ENCODE data around the gene CALHM3.

Gene CALHM3

DNA sequence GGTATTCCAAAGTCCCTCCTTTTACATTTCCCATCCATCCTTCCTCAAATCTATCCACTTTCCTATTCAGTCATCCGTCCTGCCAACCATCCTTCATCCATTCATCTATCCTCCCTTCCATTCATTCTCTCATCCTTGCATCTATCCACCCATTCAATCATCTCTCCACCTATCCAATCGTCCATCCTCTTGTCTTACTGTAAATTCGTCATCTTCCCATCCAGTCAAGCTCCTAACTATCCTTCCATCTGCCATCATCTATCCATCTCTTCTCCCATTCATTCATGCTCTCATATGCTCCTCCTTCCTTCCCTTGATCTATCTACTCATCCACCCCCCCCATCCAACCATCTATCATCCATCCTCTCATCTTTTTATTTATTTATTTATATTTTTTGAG is 5.0 kb downstream of the CALHM3 start:
- no peak for DNase-seq (ENCODE audit: low read depth)

DNA sequence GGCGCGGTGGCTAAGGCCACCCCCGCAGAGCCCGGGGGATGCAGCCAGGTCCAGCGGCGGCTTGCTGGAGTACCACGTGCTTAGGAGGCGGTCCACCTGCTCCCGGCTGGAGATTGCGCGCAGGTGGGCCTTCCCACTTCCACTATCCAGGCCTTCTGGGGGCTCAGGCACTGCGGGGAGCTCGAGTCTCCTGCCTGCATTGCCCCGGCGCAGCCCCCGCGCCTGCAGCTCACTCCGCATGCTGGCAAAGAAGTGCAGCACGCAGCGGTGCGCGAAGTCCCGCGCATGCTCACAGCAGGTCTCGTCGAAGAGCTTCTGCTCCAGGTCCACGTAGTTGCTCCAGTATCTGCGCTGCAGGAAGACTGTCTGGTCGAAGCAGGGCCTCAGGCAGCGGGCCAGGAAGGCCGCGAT is 5.8 kb downstream of the CALHM3 start:
- no peak for DNase-seq (ENCODE audit: low read depth)

DNA sequence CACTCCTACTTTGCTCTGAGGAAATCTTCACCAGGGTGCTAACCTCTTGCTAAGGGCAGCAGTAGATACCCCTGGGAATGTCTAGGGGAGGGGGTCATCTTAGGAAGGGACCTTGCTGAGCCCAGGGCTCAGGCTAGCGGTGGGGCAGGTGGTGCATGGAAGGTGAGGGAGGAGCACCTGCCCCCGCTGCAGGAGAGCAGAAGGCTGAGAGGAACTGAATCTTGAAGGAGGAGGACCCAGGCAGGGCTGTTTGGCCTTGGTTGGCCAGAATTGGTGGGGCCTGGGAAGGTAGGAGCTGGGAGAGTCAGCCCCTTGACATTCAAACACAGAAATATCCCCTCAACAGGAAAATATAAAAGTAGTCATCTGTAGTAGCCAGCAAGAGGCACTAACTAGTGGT is 7.0 kb downstream of the CALHM3 start:
- no peak for DNase-seq (ENCODE audit: low read depth)

DNA sequence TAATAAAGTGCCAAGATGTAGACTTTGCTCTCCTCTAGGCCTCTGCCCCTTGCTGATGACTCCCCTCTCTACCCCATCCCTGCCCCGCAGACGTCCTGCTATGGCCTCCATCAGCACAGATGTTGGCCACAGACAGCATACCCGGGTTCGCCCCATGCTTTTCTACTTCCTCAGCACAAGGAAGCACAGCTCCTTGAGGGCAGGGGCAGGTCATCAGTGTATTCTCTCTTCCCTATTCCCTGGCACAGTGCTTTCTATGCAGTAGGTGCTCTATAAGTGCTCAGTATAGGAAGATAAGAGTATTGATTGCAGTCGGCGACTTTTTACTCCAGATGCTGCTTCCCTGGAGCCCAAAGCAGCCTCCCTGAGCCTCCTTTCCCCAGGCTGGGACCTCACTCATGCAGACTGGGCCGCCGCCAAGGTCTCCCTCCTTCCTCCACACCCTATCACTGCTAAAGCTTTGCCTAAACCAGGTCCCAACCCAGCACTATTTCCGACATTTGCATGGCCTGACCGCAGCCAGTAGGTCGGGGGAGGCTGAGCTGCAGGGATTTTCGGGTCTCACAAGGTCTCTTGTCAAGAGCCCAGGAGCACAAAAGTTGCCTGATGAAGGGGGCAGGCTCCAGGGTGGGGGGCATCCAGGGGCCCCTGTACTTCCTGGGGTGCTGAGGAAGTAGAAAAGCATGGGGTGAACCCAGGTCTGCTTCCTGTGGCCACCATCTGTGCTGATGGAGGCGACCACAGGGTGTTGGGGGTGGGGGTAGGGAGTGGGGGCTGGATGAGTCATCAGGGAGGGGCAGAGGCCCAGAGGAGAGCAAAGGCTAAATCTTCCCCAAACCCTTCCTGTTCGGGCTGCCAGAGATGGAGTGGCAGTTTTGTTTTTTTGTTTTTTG is 8.0 kb downstream of the CALHM3 start:
- no peak for DNase-seq (ENCODE audit: low read depth)

DNA sequence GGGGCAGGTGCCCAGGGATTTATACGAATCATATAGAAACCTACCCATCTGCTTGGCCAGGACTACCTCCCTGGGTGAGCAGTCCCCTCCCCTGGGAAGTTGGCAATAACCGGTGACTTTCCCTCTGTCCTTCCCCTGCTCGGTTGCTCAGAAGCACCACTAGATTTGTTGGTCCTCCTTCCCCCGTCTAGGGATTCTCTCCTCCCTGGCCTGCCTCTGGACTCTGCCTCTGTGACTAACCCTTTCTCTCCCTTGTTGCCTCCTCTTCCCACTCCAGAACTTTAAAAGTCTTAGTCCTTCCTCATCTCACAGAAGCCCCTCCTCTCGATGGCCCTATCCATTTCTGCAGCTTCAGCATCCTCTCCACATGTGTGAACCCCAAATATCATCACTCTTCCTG is 9.8 kb downstream of the CALHM3 start:
- DNase-seq (ENCODE audit: low read depth), result no peak

DNA sequence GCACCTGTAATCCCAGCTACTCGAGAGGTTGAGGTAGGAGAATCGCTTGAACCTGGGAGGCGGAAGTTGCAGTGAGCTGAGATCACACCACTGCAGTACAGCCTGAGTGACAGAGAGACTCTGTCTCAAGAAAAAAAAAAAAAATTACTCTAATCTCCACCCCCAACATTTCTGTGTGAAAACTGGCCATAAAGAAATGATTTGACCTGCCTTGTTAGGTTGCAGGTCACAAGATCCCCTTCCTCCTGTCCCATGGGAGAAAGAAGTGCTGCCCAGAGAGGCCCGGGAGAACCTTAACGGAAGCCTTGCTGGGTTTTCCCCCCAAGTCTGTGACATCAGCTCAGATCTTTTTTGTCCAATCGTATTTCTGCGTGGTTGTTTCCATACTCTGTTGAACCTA is 11.6 kb downstream of the CALHM3 start:
- DNase-seq (ENCODE audit: low read depth), result no peak

DNA sequence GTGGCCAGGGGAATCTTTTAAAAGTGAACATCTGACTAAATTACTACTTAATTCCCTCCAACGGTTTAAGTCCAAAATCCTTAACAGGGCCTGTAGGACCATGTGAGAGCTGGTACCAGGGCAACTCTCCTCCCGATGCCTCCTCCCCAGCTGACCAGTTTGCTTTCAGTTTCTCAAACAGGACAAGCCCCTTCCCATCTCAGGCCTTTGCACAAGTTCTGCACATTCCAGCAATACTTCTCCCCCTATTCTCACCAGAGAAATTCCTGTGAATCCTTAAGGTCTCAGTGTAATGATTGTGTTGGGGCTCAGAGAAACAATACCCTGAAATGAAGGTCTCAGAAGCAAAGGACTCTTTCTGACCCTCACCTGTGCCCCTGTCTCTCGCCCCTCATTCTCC is 12.3 kb downstream of the CALHM3 start:
- DNase-seq (ENCODE audit: low read depth), result peak; percentile 50

DNA sequence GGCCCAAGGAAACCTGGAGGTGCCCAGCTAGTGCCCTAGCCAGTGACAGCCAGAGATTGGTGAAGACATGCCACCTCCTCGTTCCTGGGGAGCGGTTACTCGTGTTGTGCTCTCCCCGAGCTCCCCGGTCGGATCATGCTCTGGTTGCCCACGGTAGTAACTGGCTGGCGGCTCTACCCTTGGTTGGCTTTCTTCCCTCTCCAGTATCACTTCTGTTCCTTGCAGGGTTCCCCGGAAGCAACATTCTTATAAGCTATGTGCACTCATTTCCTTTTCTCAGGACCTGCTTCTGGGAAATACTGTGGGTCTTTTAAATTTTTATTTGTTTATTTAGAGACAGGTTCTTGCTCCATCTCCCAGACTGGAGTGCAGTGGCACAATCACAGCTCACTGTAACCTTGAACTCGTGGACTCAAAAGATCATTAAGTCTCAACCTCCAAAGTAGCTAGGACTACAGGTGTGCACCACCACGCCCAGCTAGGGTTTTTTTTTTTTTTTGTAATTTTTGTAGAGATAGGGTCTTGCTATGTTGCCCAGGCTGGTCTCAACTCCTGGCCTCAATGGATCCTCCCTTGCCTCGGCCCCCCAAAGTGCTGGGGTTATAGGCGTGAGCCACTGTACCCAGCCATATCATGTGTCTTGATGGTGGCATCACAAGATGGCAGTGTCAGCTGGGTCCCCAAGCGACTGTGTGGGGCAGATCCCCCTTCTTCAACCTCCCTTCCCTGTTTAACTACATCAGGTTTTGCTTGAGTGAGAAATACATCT is 13.4 kb downstream of the CALHM3 start:
- DNase-seq (ENCODE audit: low read depth), result no peak

DNA sequence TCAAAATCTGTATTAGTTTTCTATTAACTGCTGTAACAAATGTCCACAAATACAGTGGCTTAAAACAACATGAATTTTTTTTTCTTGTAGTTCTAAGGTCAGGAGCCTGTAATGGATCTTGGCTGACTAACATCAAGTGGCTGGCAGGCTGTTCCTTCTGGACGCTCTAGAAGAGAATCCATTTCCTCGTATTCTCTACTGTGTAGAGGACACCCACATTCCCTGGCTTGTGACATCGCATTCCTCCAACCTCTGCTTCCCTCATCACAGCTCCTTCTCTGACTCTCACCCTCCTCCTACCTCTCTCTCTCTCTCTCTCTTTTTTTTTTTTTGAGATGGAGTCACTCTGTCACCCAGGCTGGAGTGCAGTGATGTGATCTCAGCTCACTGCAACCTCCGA is 15.5 kb downstream of the CALHM3 start:
- no peak for DNase-seq (ENCODE audit: low read depth)

DNA sequence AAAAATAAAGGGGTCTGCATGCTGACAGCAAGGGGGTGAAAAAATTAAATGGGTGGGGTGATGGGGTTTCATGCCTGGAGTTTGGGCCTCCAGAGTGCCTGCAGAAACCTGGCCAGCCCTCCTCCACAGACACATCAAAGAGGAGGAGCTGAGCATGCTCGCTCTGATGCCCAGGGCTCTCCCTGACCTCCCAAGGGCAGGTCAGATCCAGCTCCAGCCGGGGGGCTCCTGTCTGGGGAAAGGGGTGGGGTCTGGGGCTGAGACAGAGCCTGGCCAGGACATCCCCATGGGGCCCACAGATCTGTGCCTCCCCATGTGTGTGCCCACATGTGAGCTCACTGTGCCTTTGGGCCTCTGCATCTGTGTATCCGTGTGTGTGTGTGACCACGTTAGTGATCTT is 19.4 kb downstream of the CALHM3 start:
- DNase-seq (ENCODE audit: low read depth), result no peak

DNA sequence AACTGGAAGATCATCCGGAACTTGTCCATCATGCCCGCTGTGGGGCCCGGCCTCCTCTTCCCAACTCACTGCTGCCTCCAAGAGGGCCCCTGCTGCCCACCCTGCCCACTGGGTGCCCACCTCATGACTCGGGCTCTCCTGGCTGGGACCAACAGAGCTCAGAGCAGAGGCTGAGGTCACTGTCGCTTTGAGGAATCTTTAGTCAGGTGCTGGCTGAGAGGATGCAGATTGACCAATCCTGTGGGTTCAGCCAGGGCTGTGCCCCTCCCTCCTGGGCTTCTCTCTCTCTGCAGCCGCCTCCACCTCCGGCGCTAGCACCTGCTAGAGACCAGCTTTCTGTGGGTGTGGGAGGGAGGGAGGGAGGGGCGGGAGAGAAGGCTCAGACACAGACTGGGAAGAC is 20.3 kb downstream of the CALHM3 start, which contains the start of gene CALHM1:
TSS of gene CALHM1 (minus strand) at position 181 of the 400 bp plus-strand sequence. CDS start at position 32, 149 bp downstream.
- DNase-seq (ENCODE audit: low read depth), result no peak

DNA sequence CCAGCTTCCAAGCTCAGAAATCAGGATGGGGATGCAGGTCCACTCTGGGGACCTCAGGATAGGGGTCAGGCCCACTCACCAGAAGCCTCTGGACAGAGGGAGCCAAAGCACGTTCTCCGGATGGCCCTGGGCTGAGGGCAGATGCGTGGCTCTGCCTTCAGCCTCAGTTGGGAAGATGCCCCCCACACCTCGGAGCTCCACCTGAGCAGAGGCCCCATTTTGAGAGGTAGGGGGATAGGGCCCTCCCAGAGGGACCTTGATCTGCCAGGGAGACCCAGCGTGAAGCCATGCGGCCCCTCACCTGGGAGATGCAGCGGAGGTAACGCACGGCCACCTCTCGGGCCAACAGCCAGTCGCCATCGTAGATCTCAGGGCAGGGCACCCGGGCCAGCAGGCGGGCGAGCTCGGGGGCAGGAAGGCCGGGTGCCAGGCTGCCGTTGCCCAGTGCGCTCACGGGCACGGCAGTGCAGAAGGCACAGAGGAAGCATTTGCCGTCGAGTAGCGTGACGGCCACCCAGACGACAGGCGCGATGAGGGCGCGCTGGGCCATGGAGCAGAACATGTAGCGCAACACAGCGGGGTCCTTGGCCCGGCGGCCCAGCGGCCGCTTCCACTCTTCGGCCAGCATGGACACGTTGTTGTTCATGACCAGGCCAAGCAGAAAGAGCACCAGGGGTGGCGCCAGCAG is 21.0 kb downstream of the CALHM3 start:
- no peak for DNase-seq (ENCODE audit: low read depth)

DNA sequence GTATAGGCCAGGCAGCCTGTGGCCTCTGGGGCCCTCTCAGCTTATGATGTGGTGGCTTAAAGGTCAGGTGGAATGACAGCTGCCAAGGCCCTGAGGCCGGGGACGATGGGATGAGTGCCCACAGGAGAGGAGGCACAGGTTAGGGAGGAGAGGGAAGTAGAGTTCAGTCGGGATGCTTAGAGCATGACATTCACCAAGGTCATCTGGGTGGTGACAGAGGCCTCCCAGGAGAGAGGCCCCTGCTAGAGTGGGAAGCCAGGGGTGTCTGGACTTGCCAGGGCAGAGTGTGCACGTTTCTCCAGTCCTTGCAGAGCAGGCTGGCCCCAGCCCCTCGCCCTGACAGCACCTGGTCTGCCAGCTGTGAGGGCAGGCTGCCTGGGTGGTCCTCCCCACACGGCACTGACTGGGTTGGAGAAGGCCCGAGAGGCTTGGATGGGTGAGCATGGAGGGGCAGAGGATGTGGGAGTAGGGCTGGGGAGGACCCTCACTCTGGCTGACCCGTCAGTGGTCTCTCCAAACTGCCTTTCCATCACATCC is 21.8 kb downstream of the CALHM3 start:
- DNase-seq (ENCODE audit: low read depth), result no peak

DNA sequence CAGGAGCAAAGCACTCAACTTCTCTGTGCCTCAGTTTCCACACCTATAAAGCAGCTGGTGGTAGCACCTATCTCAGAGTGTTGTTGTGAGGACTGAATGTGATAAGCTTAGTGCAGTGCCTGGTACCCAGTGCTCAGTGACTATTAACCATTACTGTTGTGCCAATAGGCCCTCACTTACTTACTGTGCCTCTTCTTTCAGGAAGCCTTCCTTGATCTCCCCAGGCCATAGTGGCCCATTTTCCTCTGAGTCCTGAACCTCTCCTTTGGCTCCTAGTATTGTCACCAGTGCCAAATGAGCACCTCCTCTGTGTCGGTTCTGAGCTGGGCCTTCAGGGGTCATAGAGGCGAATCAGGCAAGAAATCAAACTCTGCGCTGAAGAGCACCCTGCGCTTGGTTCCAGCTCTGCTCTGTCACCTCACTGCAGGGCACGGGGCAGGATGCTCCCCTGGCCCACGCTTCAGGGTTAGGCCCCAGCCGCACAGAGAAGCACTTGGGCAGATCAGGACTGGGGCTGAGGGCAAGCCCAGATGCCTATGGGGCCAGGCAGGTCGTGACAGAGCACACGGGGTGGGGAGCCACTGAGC is 22.9 kb downstream of the CALHM3 start:
- no peak for DNase-seq (ENCODE audit: low read depth)

DNA sequence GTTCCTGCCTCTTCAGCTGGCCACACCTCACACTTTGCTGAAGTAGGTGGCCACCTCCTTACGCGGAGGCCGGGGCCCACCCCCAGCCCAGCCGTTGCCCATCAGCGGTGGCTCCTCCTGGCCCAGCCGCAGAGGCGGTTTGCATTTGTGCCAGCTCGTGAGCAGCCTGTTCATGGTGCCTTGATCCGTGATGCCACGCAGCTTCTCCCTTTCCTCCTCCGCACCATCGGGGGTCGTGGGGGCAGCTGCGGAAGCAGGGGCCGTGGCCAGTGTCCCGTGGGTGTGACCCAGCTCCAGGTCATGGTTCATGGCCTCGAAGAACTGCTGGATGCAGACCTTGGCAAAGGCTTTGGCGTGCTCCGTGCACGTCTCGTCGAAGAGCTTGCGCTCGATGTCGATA is 23.8 kb downstream of the CALHM3 start:
- no peak for DNase-seq (ENCODE audit: low read depth)

DNA sequence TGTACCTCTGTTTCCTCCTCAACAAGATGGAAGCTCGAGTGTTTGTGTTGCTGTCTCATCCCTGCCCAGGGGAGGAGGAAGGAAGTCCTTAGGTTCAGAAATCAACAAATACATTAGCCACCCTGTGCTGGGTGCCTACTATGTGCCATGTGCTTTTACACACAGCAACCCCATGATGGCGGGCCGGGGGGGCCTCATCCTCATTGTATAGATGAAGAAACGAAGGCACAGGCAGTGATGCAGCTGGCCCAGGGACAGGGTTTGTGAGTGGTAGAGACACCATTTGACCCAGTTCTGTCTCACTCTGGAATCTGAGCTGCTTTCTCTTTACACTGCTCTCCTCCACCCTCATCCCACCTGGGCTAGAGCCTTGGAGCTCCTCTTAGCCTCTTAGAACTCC is 25.0 kb downstream of the CALHM3 start:
- DNase-seq (ENCODE audit: low read depth), result no peak

DNA sequence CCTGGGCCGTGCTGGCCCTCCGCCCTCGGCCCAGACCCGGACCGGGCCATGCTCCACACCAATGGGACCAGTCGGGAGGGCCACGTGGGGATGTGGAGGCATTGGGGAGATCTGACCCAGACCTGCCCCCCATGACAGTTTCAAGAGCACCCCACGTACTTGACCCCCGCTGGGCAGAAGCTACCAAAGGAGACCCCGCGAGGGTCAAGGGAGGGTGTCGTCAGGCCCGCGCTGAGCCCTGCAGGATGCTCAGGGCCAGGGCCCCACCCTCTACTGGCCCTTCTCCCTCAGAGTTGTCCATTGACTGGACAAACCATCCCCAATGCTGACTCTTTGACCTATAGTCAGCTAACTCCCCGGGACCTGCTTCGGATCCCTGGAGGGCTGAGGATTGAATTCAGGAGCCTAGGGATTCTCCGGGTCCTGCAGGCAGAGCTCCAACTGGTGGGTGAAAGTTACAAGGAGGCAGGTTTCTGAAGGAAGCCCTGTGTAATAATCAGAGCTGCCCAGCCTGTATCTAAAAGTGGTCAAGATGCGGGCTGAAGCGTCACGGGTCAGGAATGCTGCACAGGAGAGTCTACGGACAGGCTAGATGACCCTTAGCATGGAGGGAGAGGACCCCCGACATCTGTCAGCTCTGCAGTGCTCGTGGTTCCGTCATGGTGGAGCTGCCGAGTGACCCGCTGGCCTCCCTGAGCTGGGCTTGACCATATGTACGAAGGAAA is 26.4 kb downstream of the CALHM3 start:
- DNase-seq (ENCODE audit: low read depth), result no peak

DNA sequence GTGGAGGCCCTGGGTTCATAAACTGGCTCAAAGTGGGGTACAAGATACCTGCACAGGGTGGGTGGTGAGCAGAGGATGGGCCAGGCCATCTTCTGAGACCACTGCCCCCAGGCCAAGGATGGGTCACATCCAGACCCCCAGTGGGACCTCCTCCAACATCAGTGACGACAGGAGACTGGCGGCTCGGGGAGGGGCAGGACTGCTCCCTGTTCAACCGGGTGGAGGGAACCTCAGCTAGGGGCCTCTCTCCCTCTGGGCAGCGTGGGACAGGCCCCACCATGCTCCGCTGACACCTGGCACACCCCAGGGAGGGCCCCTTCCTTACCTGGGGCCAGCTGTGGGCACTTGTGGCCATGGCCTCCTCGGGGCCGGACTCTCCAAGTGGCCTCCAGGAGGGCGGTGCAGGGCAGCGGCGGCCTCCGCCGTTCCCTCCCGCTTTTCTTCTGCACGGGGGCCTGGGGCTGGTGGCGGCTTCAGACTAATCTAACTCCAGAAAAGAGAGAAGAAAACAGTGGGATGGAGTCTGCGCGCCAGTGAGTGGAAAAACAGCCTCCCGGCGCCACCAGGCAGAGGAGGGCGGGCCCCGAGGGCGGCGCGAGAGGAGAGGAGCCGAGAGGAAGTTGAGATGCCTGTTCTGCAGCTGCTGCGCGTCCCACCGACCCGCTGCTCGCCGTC is 27.1 kb downstream of the CALHM3 start, which contains the start of gene CALHM2:
TSS of gene CALHM2 (minus strand) at position 540 of the 675 bp plus-strand sequence. CDS start 2,429 bp downstream, outside the sequence.
- peak; percentile 57 for DNase-seq (ENCODE audit: low read depth)

DNA sequence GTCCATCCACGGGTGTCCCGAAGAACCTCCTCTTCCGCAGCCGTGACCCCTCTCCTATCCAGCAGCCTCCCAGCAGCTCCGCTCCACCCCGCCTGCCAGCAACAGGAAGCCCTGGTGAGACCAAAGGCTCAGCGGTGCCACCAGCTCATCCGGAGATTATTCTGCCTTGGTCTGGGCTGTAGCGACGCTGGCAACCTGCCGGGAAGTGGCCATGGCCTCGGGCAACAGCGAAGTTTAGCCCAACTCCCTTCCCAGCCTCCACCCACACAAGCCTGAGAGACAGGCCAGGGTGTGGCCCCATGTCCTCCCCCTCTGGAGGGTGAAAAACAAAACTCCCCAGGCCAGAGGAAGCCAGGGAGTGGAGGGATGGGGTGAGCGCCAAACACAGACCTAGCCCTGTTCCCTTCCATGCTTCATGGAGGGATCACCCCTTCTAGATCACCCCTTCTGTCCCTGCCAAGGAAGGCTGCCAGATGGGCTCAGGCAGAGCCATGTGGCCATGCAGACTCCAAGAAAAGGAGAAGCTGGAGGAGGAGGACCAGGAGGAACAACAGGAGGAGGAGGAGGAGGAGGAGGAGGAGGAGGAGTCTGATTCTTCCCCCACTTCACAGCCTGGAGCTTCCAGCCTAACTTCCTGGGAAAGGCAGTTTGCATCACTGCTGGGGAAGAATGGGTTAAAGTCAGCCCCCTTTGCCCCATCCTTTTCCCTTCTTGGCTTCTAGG is 27.8 kb downstream of the CALHM3 start:
- peak; percentile 13 for DNase-seq (ENCODE audit: low read depth)

DNA sequence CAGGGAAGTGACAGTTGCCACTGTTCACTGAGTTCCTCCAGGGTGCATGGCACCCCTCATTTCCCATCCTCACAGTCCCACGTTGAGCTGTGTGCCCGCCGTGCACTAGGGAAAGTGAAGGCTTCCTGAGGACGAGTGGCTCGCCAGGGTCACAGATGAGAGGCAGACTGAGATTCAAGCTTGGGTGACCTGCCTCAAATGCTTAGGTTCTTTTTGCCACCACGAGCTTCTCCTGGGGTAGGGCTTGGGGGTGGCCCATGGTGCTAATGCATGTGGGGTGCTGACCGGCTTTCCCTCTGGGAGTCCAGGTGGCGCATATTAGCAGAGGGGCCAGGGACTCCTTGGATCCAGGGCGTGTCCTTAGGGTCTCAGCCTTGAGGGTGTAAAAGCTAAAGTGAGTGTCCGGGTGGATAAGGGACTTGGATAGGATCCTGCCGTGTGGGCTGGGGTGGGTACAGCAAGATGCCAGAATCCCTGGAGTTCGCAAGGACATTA is 28.8 kb downstream of the CALHM3 start:
- no peak for DNase-seq (ENCODE audit: low read depth)
